Neural cell (in vitro differentiated cells): ENCODE results near the gene KCNT1. TPM values are rescaled to one million over a fixed set of nuclear protein-coding genes. Genes with fewer than 3 reads are reported as not detected.

ENCODE experiments used
- H2AFZ ChIP-seq: fragments of 200-600, 300-800 bp; sonication (generic), shearing (Covaris generic); 2 replicates; pipeline ENCODE4 v1.6.0; 2014; ENCODE audit warnings: low read depth, mild to moderate bottlenecking, antibody characterized with exemption, low read length, moderate library complexity
- H3F3A ChIP-seq: fragments of 200-600 bp; shearing (Covaris generic); 2 replicates; pipeline ENCODE4 v1.6.1; 2016; ENCODE audit warnings: mild to moderate bottlenecking, moderate library complexity, mixed read lengths, antibody characterized with exemption, low read length; ENCODE audit not compliant: insufficient read depth, poor library complexity, severe bottlenecking
- H3K27ac ChIP-seq: fragments of 200-600, 300-800 bp; sonication (generic), shearing (Covaris generic); 2 replicates; pipeline ENCODE4 v1.5.1; 2014; ENCODE audit warnings: mild to moderate bottlenecking, low read length, moderate library complexity
- H3K27me3 ChIP-seq: fragments of 300-800, 200-600 bp; sonication (generic), shearing (Covaris generic); 2 replicates; pipeline ENCODE4 v1.6.0; 2014; ENCODE audit warnings: mild to moderate bottlenecking, low read depth, low read length, moderate library complexity; ENCODE audit not compliant: insufficient read depth
- H3K36me3 ChIP-seq: fragments of 300-800, 200-600 bp; sonication (generic), shearing (Covaris generic); 2 replicates; pipeline ENCODE4 v1.5.1; 2014; ENCODE audit warnings: mild to moderate bottlenecking, antibody characterized with exemption, low read length, moderate library complexity; ENCODE audit not compliant: insufficient read depth
- H3K4me2 ChIP-seq: fragments of 300-800, 200-600 bp; sonication (generic), shearing (Covaris generic); 2 replicates; pipeline ENCODE4 v1.6.0; 2014; ENCODE audit warnings: mild to moderate bottlenecking, low read length
- H3K4me3 ChIP-seq: fragments of 300-800, 200-600 bp; sonication (generic), shearing (Covaris generic); 2 replicates; pipeline ENCODE4 v1.5.1; 2014; ENCODE audit warnings: mild to moderate bottlenecking, low read length, moderate library complexity
- H3K79me2 ChIP-seq: fragments of 200-600 bp; shearing (Covaris generic); replicated peaks from 2 replicates; pipeline ENCODE4 v1.6.0; 2014; ENCODE audit warnings: mild to moderate bottlenecking, low read length, moderate library complexity; ENCODE audit not compliant: insufficient read depth
- H3K9ac ChIP-seq: fragments of 300-800, 200-600 bp; sonication (generic), shearing (Covaris generic); 2 replicates; pipeline ENCODE4 v1.6.1; 2016; ENCODE audit warnings: mild to moderate bottlenecking, low read length, mixed read lengths
- H3K9me2 ChIP-seq: fragments of 200-600 bp; shearing (Covaris generic); 2 replicates; pipeline ENCODE4 v1.6.1; 2016; ENCODE audit warnings: mild to moderate bottlenecking, low read length, mixed read lengths; ENCODE audit not compliant: insufficient read depth
- H3K9me3 ChIP-seq: fragments of 200-600, 300-800 bp; sonication (generic), shearing (Covaris generic); 2 replicates; pipeline ENCODE4 v1.6.1; 2016; ENCODE audit warnings: mild to moderate bottlenecking, mixed run types, low read length, moderate library complexity, mixed read lengths
- H4K20me1 ChIP-seq: fragments of 200-600 bp; shearing (Covaris generic); 2 replicates; pipeline ENCODE4 v1.6.1; 2016; ENCODE audit warnings: mild to moderate bottlenecking, mixed run types; ENCODE audit not compliant: insufficient read depth
- CTCF ChIP-seq: fragments of 450-650 bp; IDR thresholded peaks from 2 replicates; pipeline ENCODE4 v1.5.1; 2014; ENCODE audit warnings: antibody characterized with exemption, mild to moderate bottlenecking, moderate library complexity; ENCODE audit not compliant: poor library complexity, severe bottlenecking
- EP300 ChIP-seq: fragments of 450-650 bp; conservative IDR thresholded peaks from 2 replicates; pipeline ENCODE4 v1.6.1; 2014; ENCODE audit warnings: antibody characterized with exemption, mild to moderate bottlenecking, moderate library complexity; ENCODE audit not compliant: poor library complexity, severe bottlenecking
- EZH2 ChIP-seq: fragments of 200-600, 300-800 bp; shearing (Covaris generic), sonication (generic); IDR thresholded peaks from 2 replicates; pipeline ENCODE4 v1.6.1; 2014; ENCODE audit warnings: antibody characterized with exemption, low read length, borderline replicate concordance, mild to moderate bottlenecking; ENCODE audit not compliant: insufficient read depth, poor library complexity, severe bottlenecking
- MXI1 ChIP-seq: fragments of 450-650 bp; conservative IDR thresholded peaks from 2 replicates; pipeline ENCODE4 v1.6.1; 2014; ENCODE audit warnings: antibody characterized with exemption, mild to moderate bottlenecking; ENCODE audit not compliant: poor library complexity, severe bottlenecking
- POLR2AphosphoS5 ChIP-seq: IDR thresholded peaks from 2 replicates; pipeline ENCODE4 v1.6.1; 2012
- RAD21 ChIP-seq: fragments of 450-650 bp; conservative IDR thresholded peaks from 2 replicates; pipeline ENCODE4 v1.6.1; 2014; ENCODE audit warnings: antibody characterized with exemption, mild to moderate bottlenecking, moderate library complexity
- SMC3 ChIP-seq: fragments of 450-650 bp; conservative IDR thresholded peaks from 2 replicates; pipeline ENCODE4 v1.6.1; 2014; ENCODE audit warnings: antibody characterized with exemption, mild to moderate bottlenecking, moderate library complexity; ENCODE audit not compliant: poor library complexity
- TAF1 ChIP-seq: IDR thresholded peaks from 2 replicates; pipeline ENCODE4 v1.6.1; 2012; ENCODE audit warnings: low read depth
- polyA plus RNA-seq: library from polyadenylated mRNA; depleted of rRNA; stranded (reverse); fragments of >200 nt; gene quantifications from 2 replicates; pipeline ENCODE4 v1.2.3, GENCODE V29; 2014
- TF ChIP-seq, protein P1 (sequence below): IDR thresholded peaks from 2 replicates; pipeline ENCODE4 v1.6.1; 2012; ENCODE audit warnings: borderline replicate concordance

Gene KCNT1
- polyA plus RNA-seq, 1 donor from 2014 or later, result 0.67 TPM

- H3F3A ChIP-seq, result no peaks in the 10 kb centered on the region
- TF ChIP-seq SMC3 (no peak), MXI1 (no peak), EP300 (no peak), POLR2AphosphoS5 (no peak), TAF1 (no peak)
- H3K4me2 ChIP-seq, result no peak overlapping the region
- no peak overlapping the region for H3K4me3 ChIP-seq
- no peaks in the 10 kb centered on the region for H3K9me2 ChIP-seq
- H3K27me3 ChIP-seq, result no peaks in the 10 kb centered on the region
- no peak overlapping the region for H3K9ac ChIP-seq
- H2AFZ ChIP-seq, result no peak overlapping the region
- no peaks in the 10 kb centered on the region for H3K9me3 ChIP-seq
- H3K36me3 ChIP-seq, result no peaks in the 10 kb centered on the region
- no peak overlapping the region for H3K27ac ChIP-seq
- no peaks in the 10 kb centered on the region for H4K20me1 ChIP-seq
- H3K79me2 ChIP-seq, result no peaks in the 10 kb centered on the region
These were observed 49.5 kb downstream of the KCNT1 start for GRCh38 chr9:135751501-135751900.

- no peaks in the 10 kb centered on the region for H3K9me2 ChIP-seq
- H3F3A ChIP-seq, result no peaks in the 10 kb centered on the region
- H3K27me3 ChIP-seq, result no peaks in the 10 kb centered on the region
- no peak overlapping the region for H3K27ac ChIP-seq
- no peaks in the 10 kb centered on the region for H3K36me3 ChIP-seq
- no peaks in the 10 kb centered on the region for H3K79me2 ChIP-seq
- TF ChIP-seq SMC3 (no peak), POLR2AphosphoS5 (no peak), EZH2 (no peak), TAF1 (no peak), EP300 (no peak)
- TF ChIP-seq, protein P1, sequence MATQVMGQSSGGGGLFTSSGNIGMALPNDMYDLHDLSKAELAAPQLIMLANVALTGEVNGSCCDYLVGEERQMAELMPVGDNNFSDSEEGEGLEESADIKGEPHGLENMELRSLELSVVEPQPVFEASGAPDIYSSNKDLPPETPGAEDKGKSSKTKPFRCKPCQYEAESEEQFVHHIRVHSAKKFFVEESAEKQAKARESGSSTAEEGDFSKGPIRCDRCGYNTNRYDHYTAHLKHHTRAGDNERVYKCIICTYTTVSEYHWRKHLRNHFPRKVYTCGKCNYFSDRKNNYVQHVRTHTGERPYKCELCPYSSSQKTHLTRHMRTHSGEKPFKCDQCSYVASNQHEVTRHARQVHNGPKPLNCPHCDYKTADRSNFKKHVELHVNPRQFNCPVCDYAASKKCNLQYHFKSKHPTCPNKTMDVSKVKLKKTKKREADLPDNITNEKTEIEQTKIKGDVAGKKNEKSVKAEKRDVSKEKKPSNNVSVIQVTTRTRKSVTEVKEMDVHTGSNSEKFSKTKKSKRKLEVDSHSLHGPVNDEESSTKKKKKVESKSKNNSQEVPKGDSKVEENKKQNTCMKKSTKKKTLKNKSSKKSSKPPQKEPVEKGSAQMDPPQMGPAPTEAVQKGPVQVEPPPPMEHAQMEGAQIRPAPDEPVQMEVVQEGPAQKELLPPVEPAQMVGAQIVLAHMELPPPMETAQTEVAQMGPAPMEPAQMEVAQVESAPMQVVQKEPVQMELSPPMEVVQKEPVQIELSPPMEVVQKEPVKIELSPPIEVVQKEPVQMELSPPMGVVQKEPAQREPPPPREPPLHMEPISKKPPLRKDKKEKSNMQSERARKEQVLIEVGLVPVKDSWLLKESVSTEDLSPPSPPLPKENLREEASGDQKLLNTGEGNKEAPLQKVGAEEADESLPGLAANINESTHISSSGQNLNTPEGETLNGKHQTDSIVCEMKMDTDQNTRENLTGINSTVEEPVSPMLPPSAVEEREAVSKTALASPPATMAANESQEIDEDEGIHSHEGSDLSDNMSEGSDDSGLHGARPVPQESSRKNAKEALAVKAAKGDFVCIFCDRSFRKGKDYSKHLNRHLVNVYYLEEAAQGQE, result no peak
- H3K9me3 ChIP-seq, result no peaks in the 10 kb centered on the region
- no peak overlapping the region for H3K4me3 ChIP-seq
- no peaks in the 10 kb centered on the region for H4K20me1 ChIP-seq
- no peak overlapping the region for H3K4me2 ChIP-seq
- no peak overlapping the region for H2AFZ ChIP-seq
- H3K9ac ChIP-seq, result no peak overlapping the region
These were observed 50.6 kb downstream of the KCNT1 start for GRCh38 chr9:135752281-135753204.

DNA sequence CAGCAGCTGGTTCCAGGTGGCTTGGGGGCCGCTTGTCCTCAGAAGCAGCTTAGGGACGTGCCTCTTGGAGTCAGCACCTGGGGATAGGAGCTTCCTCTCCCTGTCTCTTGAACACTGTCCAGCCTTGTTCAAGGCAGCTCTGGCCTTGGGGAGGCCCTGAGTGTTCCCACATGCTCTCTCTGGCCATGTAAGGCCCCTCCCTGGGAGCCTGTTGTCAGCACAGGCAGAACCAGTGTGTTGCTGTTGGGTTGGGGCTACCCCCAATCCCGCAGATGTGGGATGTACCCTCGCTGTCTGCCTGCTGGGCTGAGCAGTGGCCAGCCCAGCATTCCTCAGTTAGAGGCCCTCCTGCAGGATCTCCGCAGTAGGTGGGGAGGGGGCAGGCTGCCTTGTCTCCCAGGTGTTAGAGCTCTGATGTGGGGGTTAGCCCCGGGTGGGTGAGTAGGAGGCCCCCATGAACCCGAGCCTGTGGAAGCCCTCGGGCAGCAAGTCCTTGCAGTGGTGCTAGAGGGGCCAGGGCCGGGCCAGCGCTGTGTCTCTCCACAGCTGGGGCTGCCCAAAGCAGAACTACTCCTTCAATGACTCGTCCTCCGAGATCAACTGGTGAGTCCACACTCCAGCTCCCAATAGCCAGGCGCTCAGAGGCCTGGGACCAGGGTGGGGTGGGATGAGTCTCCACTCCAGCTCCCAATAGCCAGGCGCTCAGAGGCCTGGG is 51.6 kb downstream of the KCNT1 start:
- Histone ChIP-seq H3K36me3 (no peaks in the 10 kb centered on the region), H3K79me2 (no peaks in the 10 kb centered on the region), H2AFZ (no peak overlapping the region), H3K27ac (no peak overlapping the region), H3K9ac (no peak overlapping the region), H3K27me3 (no peaks in the 10 kb centered on the region), H3F3A (no peaks in the 10 kb centered on the region), H4K20me1 (no peaks in the 10 kb centered on the region), H3K9me2 (no peaks in the 10 kb centered on the region), H3K9me3 (no peaks in the 10 kb centered on the region), H3K4me3 (no peak overlapping the region), H3K4me2 (no peak overlapping the region)
- no peak for TF ChIP-seq RAD21
- TF ChIP-seq MXI1, result no peak
- no peak for TF ChIP-seq SMC3
- TF ChIP-seq, protein P1, result no peak
- no peak for TF ChIP-seq EP300
- TF ChIP-seq POLR2AphosphoS5, result no peak
- no peak for TF ChIP-seq CTCF
- TF ChIP-seq TAF1, result no peak
- TF ChIP-seq EZH2, result no peak
